Heart left ventricle (tissue), 16 donors: ENCODE data around the gene REEP1. TPM values are rescaled to one million over a fixed set of nuclear protein-coding genes. Genes with fewer than 3 reads are reported as not detected.
A peak's percentile ranks its signal among the peaks of the same experiment; 100 is the strongest.

Experiments
- ATAC-seq, 4 donors: fragments of 200-7000 bp; cut with Tn5 transposase; one replicate each; pipeline ENCODE4 v1.9.1; 2020 to 2022; ENCODE audit warnings: moderate library complexity in 4 of 4, mild to moderate bottlenecking in 3 of 4, moderate number of reproducible peaks in 1 of 4
- DNase-seq, 5 donors: peaks; one replicate each; pipeline ENCODE4 v3.0.0-alpha.2; 2020
- H3K27ac ChIP-seq, 12 donors: fragments of 200-600 bp; sonication (generic) in 4 of 12; one replicate each; pipeline versions ENCODE4 v1.5.0 to v1.8.0; 2016 to 2022; ENCODE audit warnings: mild to moderate bottlenecking in 2 of 12
- H3K27me3 ChIP-seq, 9 donors: fragments of 200-600 bp; sonication (generic) in 2 of 9; one replicate each; pipeline versions ENCODE4 v1.5.1 to v1.8.0; 2016 to 2022; ENCODE audit warnings: mild to moderate bottlenecking in 3 of 9
- H3K36me3 ChIP-seq, 9 donors: fragments of 200-600 bp; sonication (generic) in 2 of 9; one replicate each; pipeline versions ENCODE4 v1.5.0 to v1.8.0; 2018 to 2022; ENCODE audit warnings: mild to moderate bottlenecking in 2 of 9
- H3K4me1 ChIP-seq, 12 donors: fragments of 200-600 bp; sonication (generic) in 4 of 12; one replicate each; pipeline versions ENCODE4 v1.5.0 to v1.8.0; 2016 to 2022; ENCODE audit warnings: mild to moderate bottlenecking in 3 of 12
- H3K4me3 ChIP-seq, 12 donors: fragments of 200-600 bp; sonication (generic) in 4 of 12; one replicate each; pipeline versions ENCODE4 v1.5.0 to v1.8.0; 2017 to 2022; ENCODE audit warnings: mild to moderate bottlenecking in 9 of 12, moderate library complexity in 4 of 12
- H3K9me3 ChIP-seq, 12 donors: fragments of 200-600 bp; sonication (generic) in 4 of 12; one replicate each; pipeline versions ENCODE4 v1.5.0 to v1.8.0; 2016 to 2022; ENCODE audit warnings: mild to moderate bottlenecking in 1 of 12
- POLR2A ChIP-seq, 2 donors: fragments of 450-650 bp; IDR thresholded peaks; one replicate each; pipeline ENCODE4 v1.6.1; 2017; ENCODE audit warnings: antibody characterized with exemption in 2 of 2, mild to moderate bottlenecking in 2 of 2, moderate library complexity in 2 of 2
- WGBS, 4 donors: extraction: QIAGEN DNeasy Blood & Tissue Kit in 2 of 4; methylation state at CpG; one replicate each; pipeline versions ENCODE4 v1.1.5 to v1.1.7; 2013 to 2018; 5-methylcytosine and 5-hydroxymethylcytosine counted together
- intact Hi-C, 10 donors: fragments of 100-400 bp; cut with DNase I; formaldehyde crosslinking; loops; one replicate each; pipeline versions ENCODE4 v1.11.1 to v1.14.2; 2022
- polyA plus RNA-seq, 2 donors: library from polyadenylated mRNA; stranded (reverse); fragments of 200-250 nt; gene quantifications; one replicate each; pipeline ENCODE4 v1.2.3, GENCODE V29; 2013
- total RNA-seq, 9 donors: library from RNA; depleted of rRNA in 2 of 9; stranded (reverse); fragments of >200 nt in 2 of 9; fragmentation: NEBNext Ultra II Directional in 3 of 9; extraction: Animal tissue kit (Norgen Biotek cat#: 25700) in 3 of 9; gene quantifications; one replicate each; pipeline versions ENCODE4 v1.1.0 to v1.2.4, GENCODE V29; 2016 to 2023
- TF ChIP-seq, protein P1 (sequence below), 12 donors: fragments of 200-600 bp; sonication (generic) in 4 of 12; IDR thresholded peaks; one replicate each; pipeline versions ENCODE4 v1.5.0 to v1.8.0; 2018 to 2022; ENCODE audit warnings: antibody characterized with exemption in 12 of 12, mild to moderate bottlenecking in 5 of 12
- donor health status: ischemic (EF 13 %, LVEDD 7.1; RV severe dilation, severe dysfunction).
- donor health status: healthy with polysubstance abuse.
- donor health status: DM: no; HTN: yes; CAD: no.
- donor health status: DM: no; HTN: no; CAD: no.
- donor health status: ischemic (EF 25% LVEDD 6.9; RV normal size, moderate dysfunction).
- donor health status: ischemic (EF 25% LVEDD 5.7; RV mildly dilated, moderate dysfunction).
- donor health status: healthy.
- donor health status: DM: yes; HTN: yes; CAD: no.
- donor health status: ischemic (EF 35%, LVEDD 5.7; RV mildly dilated, moderate dysfunction).
- donor health status: nonischemic (EF 11% LVEDD 7.7; RV severe dilation, severe dysfunction).
- donor health status: DM: yes; HTN: yes; CAD: no.
- donor health status: PGD.
- donor health status: ischemic (EF 29% LVEDD 5.4; RV normal size, mild dysfunction).
- donor health status: nonischemic (EF 23%, LVEDD 6.1; RV moderate dilation, normal function).

The REEP1 gene
- total and polyA plus RNA-seq, 11 donors: 13.6 to 43.4 (median 27.6) TPM

DNA sequence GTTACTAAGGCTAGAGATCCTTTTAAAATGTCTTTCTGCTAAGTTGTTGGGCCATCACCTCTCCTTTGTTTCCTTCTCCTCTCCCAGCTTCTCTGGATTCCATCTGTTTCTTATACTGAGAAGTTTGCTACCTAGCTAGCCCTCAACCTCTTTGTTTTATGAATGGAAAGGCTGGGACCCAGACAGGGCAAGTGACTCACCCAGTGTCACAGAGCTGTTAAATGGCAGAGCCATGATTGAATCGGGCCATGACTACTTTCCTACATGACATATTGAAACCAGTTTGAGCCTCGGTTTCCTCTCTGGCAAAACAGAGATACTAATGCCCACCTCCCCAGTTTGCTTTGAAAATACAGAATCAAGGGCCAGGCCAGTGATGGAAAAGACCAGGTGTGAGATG, 24.1 kb downstream of the REEP1 start:
- peaks cover 0 to 36% (median 4%) of the 10 kb centered on the region in 12 donors for H3K4me1 ChIP-seq
- DNase-seq (no peak), ATAC-seq (no peak)
- no peaks in the 10 kb centered on the region for H3K36me3 ChIP-seq
- 87 to 97% (median 92%) methylated on average over 2 of the region's 2 CpGs for WGBS, 4 donors
- TF ChIP-seq, protein P1, sequence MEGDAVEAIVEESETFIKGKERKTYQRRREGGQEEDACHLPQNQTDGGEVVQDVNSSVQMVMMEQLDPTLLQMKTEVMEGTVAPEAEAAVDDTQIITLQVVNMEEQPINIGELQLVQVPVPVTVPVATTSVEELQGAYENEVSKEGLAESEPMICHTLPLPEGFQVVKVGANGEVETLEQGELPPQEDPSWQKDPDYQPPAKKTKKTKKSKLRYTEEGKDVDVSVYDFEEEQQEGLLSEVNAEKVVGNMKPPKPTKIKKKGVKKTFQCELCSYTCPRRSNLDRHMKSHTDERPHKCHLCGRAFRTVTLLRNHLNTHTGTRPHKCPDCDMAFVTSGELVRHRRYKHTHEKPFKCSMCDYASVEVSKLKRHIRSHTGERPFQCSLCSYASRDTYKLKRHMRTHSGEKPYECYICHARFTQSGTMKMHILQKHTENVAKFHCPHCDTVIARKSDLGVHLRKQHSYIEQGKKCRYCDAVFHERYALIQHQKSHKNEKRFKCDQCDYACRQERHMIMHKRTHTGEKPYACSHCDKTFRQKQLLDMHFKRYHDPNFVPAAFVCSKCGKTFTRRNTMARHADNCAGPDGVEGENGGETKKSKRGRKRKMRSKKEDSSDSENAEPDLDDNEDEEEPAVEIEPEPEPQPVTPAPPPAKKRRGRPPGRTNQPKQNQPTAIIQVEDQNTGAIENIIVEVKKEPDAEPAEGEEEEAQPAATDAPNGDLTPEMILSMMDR (IDR thresholded peaks at IDR 0.05): no peak
- TF ChIP-seq POLR2A (IDR thresholded peaks at IDR 0.05): no peak
- no peaks in the 10 kb centered on the region for H3K9me3 ChIP-seq
- H3K4me3 ChIP-seq: no peak overlapping the region
- intact Hi-C loops: no loop called here
- no peaks in the 10 kb centered on the region for H3K27me3 ChIP-seq
- peak overlapping the region in 1 of 12 donors; percentile 77 for H3K27ac ChIP-seq

DNA sequence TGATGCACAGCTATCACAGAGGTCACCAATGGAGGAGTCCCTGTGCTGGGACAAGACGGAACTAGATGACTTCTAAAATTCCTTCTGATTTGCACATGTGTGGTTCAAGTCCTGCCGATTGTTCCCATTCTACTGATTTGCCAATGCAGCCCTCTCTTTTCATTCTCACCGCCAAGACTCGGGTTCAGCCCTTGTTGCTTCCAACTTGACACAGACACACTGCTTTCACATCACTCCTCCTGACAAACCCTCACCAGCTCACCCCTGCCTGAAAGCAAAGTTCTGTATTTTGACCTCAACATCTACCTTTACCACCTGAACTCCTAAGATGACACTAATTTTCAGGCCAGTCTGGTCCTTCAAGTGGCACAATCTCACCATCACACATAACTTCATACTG, 25.5 kb downstream of the REEP1 start:
- H3K4me1 ChIP-seq: peaks cover 0 to 40% (median 4%) of the 10 kb centered on the region in 12 donors
- 92 to 95% (median 95%) methylated on average over 4 of the region's 4 CpGs for WGBS, 4 donors
- intact Hi-C loops: no loop called here
- no peak overlapping the region for H3K4me3 ChIP-seq
- H3K9me3 ChIP-seq: no peaks in the 10 kb centered on the region
- peak overlapping the region in 1 of 12 donors; percentile 59 for H3K27ac ChIP-seq
- H3K36me3 ChIP-seq: no peaks in the 10 kb centered on the region
- no peak for DNase-seq
- H3K27me3 ChIP-seq: no peaks in the 10 kb centered on the region
- no peak for ATAC-seq
- no peak for TF ChIP-seq POLR2A (IDR thresholded peaks at IDR 0.05)
- TF ChIP-seq, protein P1 (IDR thresholded peaks at IDR 0.05): no peak

DNA sequence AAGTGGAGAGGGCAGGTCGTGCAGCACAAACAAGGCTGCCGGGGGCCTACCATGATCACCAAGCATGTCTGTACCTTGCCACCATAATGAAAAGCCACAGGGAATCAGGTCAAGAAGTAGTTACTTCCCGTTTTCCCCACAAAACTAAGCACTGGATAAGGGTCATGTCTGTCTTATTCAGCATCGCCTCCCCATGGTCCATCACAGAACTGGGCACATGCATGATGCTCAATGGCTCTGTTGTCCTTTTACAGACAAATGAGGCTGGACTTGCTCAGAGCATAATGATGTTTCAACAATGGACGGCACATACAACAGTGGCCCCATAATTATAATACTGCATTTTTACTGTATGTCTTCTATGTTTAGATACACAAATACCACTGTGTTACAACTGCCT, 27.5 kb downstream of the REEP1 start:
- peak overlapping the region in 1 of 12 donors; percentile 80 for H3K27ac ChIP-seq

DNA sequence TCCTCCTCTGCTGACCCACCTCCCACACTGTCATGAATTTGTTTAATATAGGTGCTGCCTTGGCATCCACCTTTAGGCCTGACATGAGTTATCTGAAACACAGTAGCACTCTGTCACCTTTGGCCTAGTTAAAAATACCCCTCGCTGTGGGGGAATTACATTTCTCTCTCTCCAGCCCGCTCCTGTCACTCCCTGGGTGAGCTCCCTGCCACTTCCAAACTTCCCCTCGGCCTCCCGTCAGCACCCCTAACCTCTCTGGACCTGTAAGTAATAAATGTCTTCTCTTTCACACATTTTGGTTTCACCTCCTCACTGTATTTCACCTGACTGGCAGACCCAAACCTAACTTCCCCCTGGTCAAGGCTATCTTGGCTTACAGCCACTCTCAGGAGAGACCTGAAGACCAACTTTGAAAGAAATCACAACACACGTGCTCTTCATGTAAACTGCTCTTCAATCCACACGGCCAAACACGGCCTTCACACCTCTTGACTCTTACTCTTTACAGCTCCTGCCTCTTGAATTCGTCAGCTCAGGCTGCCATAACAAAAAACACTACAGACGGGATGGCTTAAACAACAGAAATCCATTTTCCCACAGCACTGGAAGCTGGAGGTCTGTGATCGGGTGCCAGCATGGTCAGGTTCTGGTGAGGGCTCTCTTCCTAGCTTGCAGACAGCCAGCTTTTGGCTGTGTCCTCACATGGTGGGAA, 28.3 kb downstream of the REEP1 start:
- peak overlapping the region in 7 of 12 donors; percentile 2 to 80 (median 36) for H3K27ac ChIP-seq
- 59 to 69% (median 65%) methylated on average over 10 of the region's 10 CpGs for WGBS, 4 donors
- TF ChIP-seq POLR2A (IDR thresholded peaks at IDR 0.05): no peak
- TF ChIP-seq, protein P1 (IDR thresholded peaks at IDR 0.05): no peak
- H3K36me3 ChIP-seq: no peaks in the 10 kb centered on the region
- peak in 3 of 4 donors; percentile 38 to 60 (median 59) for ATAC-seq
- H3K4me3 ChIP-seq: no peak overlapping the region
- no peaks in the 10 kb centered on the region for H3K9me3 ChIP-seq
- H3K27me3 ChIP-seq: peaks cover 0 to under 1% (median 0%) of the 10 kb centered on the region in 9 donors
- DNase-seq: no peak
- intact Hi-C loops: no loop called here
- H3K4me1 ChIP-seq: peaks cover 0 to 24% (median 6%) of the 10 kb centered on the region in 12 donors

More for the DNA sequence above, 27.5 kb downstream of the REEP1 start:
- Histone ChIP-seq H3K36me3 (no peaks in the 10 kb centered on the region), H3K4me1 (peaks cover 0 to 30% (median 6%) of the 10 kb centered on the region in 12 donors), H3K9me3 (no peaks in the 10 kb centered on the region), H3K27me3 (no peaks in the 10 kb centered on the region), H3K4me3 (no peak overlapping the region)
- WGBS, 4 donors: 89 to 99% (median 91%) methylated on average over 4 to 5 of the region's 5 CpGs
- TF ChIP-seq, protein P1 (IDR thresholded peaks at IDR 0.05): no peak
- TF ChIP-seq POLR2A (IDR thresholded peaks at IDR 0.05): no peak
- intact Hi-C loops: no loop called here
- ATAC-seq (no peak), DNase-seq (no peak)
